Stimulated activated CD8-positive, alpha-beta memory T cell treated with anti-CD3 and anti-CD28 coated beads, Interleukin-2, amount 100 ng/mL, for 1 hour (primary cell): ENCODE data around the gene PISD.

Experiments used
- DNase-seq, 2 donors: peaks; one replicate each; pipeline ENCODE4 v3.0.0-alpha.2; 2020; ENCODE audit warnings: low read depth in 2 of 2

The PISD gene

GRCh38 chr22:31626427-31627150 lies 35.4 kb downstream of the PISD start:
- DNase-seq, result no peak

- DNase-seq, result no peak
Measured at GRCh38 chr22:31625661-31626426, 36.2 kb downstream of the PISD start.

- no peak for DNase-seq
Measured at GRCh38 chr22:31625257-31625640, 36.8 kb downstream of the PISD start.

GRCh38 chr22:31623592-31624304 lies 38.3 kb downstream of the PISD start:
- no peak for DNase-seq

GRCh38 chr22:31622980-31623379 lies 39.0 kb downstream of the PISD start:
- DNase-seq, result no peak

GRCh38 chr22:31621507-31622124 lies 40.4 kb downstream of the PISD start:
- DNase-seq, result no peak

- DNase-seq, result no peak
Measured at GRCh38 chr22:31620756-31621480, 41.1 kb downstream of the PISD start.

GRCh38 chr22:31619611-31620300 lies 42.3 kb downstream of the PISD start:
- no peak for DNase-seq

- DNase-seq, result no peak
Measured at GRCh38 chr22:31618471-31619176, 43.4 kb downstream of the PISD start.

- DNase-seq, result no peak
Measured at GRCh38 chr22:31618057-31618456, 44.0 kb downstream of the PISD start.

- no peak for DNase-seq
Measured at GRCh38 chr22:31616315-31616980, 45.6 kb downstream of the PISD start.

- DNase-seq, result no peak
Measured at GRCh38 chr22:31615940-31616314, 46.1 kb downstream of the PISD start.

- DNase-seq, result no peak
Measured at GRCh38 chr22:31615491-31615860, 46.5 kb downstream of the PISD start.

GRCh38 chr22:31614781-31615490 lies 47.1 kb downstream of the PISD start:
- no peak for DNase-seq

GRCh38 chr22:31613904-31614296 lies 48.1 kb downstream of the PISD start:
- DNase-seq, result no peak

GRCh38 chr22:31613286-31613903 lies 48.6 kb downstream of the PISD start:
- no peak for DNase-seq

GRCh38 chr22:31612891-31613285 lies 49.1 kb downstream of the PISD start:
- no peak for DNase-seq

GRCh38 chr22:31611061-31611760 lies 50.8 kb downstream of the PISD start:
- no peak for DNase-seq
